Kidney capillary endothelial cell (primary cell): Measurements from ENCODE around the gene ABHD8.

ENCODE experiments used
- DNase-seq: peaks from one replicate; pipeline ENCODE4 v3.0.0-alpha.2; 2018; ENCODE audit warnings: low spot score

Gene ABHD8

GRCh38 chr19:17321655-17322489 is 18.6 kb upstream of the ABHD8 start:
- no peak for DNase-seq

DNA sequence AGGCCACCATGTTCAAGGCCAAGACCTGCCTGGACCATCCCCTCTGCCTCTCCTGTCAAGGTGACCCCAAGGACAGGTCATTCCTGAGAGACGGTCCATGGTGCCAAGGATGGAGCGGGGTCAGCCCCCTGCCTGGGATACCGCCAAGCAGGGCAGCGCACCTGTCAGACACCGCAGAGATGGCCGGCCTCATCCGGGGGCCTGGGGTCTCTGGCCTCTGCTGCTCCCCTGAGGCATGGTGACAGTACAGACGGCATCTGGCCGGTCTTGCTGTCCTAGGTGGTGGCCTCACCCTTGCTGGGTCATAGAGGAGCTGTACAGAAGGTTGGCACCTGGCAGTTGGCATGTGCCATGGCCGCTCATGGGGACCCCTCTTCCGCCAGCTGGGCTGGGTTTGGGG is 17.2 kb upstream of the ABHD8 start:
- no peak for DNase-seq

GRCh38 chr19:17319473-17320238 is 16.4 kb upstream of the ABHD8 start:
- no peak for DNase-seq

DNA sequence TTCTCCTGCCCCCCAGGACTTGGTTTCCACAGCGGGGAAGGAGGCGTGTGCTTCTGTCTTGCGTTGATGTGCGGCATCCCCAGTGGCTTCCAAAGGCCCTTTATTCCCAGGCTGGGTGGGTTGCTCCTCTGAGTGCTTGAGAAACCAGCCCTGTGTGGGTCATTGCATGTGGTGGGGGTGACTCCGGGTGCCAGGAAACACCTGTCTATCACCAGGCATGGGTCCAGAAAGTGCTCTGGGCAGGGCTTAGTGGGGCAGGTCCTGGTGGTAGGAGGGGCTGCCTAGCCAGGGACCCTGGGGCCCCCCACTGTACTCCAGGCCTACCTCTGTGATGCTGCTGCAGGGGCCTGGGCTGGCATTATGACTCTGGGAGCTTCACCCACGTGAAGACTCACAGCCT is 15.7 kb upstream of the ABHD8 start:
- no peak for DNase-seq

DNA sequence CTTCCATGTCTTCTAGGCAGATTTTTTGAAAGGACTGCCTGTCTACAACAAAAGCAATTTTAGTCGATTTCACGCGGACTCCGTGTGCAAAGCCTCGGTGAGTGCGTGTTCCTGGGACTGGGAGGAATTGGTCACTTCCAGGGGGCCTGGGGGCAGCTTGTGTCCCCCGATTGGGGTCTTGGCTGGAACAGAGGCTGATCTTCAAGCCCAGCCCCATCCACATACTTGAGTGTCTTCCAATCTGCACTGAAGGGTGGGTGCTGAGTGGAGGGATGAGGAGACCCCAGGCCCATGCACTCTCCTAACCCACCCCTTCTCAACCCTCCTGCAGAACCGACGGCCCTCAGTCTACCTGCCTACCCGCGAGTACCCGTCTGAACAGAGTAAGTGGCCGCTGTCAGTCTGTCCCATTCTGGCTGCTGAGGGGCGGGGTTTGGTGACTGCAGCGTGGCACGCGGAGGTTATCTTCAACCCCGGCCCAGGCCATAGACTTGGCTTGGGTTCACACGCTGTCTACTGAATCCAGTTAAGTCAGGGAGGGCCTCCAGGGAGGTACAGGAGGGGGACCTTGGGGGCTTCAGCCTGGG is 10.9 kb upstream of the ABHD8 start:
- no peak for DNase-seq

GRCh38 chr19:17312189-17313113 is 9.2 kb upstream of the ABHD8 start:
- no peak for DNase-seq

- DNase-seq = no peak
Observed at GRCh38 chr19:17311455-17312188, 8.4 kb upstream of the ABHD8 start.

DNA sequence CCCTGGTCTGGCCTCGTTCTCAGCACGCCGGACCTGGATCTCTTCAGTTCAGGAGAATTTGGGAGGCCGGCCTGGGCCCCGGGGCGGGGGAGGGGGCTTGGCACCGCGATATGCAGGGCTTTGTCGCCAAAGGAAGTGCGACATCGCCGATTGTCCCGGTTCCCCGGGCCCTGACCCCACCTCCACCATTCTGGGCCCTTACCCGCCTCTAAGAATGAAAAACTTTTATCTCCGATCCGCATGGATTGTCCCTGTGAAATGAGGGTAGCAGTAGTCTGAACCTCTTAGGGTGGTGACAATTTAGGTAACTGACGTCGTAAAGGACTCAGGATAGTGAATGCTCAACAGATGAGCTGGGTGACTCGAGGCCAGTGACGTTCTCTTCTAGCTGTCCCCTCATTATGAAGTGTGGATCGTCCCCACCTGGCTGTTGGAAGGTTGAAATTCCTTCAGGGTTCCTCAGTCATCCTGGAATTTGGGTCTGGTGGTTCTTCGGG is 6.8 kb upstream of the ABHD8 start:
- no peak for DNase-seq

DNA sequence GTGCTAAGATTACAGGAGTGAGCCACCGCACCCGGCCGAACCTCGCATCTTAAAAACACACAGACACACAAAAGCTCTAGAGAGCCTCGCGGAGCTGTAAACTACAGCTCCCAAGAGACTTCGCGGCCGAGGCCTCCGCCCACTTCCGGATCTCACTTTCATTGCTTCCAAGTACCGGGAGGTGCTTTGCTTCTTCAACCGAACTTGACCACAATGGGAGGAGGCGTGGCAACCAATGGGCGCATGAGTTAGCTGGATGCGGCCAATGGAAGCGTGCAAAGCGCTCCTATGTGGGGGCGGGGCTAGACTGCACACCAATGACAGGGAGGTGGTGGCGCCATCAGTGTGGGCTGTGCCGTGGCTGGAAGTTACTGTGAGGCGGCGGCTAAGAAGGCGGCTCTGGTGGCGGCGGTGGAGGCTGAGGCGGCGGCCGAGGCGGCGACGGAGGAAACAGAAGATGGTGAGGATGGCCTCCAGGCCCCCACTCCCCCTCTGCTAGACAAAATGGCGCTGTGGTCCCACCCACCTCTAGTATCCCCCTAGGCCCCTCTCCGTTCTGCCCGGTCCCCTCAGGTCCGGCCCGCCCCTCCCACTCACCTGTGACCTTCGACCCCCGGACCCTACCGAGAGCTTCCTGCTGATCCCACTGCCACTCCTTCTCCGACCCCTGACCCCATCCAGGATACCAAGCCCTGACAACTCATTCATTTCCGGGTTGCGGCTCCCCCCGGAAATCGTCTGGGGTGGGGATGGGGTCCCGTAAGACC is 6.2 kb upstream of the ABHD8 start, which contains the start of gene DDA1:
DDA1 (plus strand) TSS at position 366 of the 767 bp plus-strand sequence; CDS start at position 458, 92 bp downstream.
- peak; percentile 99 for DNase-seq

GRCh38 chr19:17307876-17308377 is 4.7 kb upstream of the ABHD8 start:
- DNase-seq = no peak

- DNase-seq = no peak
Observed at GRCh38 chr19:17306285-17306714, 3.1 kb upstream of the ABHD8 start.

GRCh38 chr19:17305517-17306284 is 2.5 kb upstream of the ABHD8 start, which contains the start of gene MRPL34:
MRPL34 (plus strand) TSS chr19:17305872; CDS start chr19:17305893, 21 bp downstream.
- peak; percentile 95 for DNase-seq

DNA sequence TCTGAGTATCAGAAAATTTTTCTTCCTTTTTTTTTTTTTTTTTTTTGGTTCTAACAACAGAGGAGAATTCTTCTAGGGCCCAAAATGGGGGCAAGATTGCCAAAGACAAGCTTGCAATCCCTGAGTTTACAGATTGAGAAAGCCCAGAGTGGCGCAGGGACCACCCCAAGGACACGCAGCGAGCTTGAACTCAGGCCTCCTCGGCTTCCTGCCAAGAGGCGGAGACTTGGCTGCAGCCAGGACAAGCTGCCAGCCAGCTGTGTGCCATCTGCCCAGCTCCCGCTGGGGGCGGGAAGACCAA is 1.9 kb upstream of the ABHD8 start:
- no peak for DNase-seq

GRCh38 chr19:17304386-17305215 is 1.4 kb upstream of the ABHD8 start:
- DNase-seq = no peak

DNA sequence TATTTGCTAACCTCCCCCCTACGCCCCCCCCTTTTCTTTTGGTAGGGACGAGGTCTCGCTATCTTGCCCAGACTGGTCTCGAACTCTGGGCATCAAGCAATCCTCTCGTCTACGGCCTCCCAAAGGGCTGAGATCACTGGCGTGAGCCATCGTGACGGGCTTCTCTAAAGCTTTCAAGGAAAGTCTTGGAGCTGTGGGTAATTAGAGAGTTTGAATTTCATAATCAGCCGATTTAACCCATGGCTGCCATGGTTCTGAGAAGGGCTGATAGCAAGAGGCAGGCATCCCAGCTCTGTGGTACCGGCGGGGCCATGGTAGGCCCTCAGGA is 679 bp upstream of the ABHD8 start:
- no peak for DNase-seq

DNA sequence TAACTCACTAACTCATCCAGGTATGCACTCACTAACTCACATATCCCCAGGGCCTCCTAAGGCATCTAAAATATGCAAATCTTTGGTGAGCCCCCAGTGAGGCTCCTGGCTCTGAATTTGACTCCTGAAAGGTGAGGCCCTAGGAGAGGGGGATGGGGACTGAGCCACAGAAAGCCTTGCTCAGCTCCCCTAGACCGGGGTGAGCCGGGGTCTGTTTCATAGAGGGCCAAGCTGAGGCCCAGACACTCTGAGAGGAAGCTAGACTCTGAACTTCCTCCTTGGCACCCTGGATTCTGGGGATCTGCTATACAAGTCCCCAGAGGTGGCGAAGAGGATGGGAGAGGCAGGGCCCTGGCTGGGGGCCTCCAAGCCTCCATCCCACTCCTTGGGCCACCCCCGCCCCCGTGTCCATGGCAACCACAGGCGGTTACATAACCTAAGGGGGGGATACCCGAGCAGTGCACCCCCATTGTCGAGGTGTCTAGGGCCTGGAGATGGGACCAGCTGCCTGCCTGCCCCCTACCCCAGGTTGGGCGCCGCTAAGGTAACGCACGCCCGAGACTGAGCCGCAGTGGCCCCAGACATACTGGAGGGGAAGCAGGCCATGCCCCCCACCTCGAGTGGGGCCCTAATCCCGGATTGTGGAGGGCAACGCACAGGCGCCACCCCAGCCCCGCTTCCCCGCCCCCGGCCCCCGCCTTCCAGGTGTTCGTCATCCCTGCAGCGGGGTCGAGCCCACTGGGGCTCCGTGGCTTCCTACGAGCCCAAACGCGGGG is 646 bp downstream of the ABHD8 start:
- DNase-seq = no peak

- DNase-seq = no peak
Observed at GRCh38 chr19:17300992-17301619, 2.1 kb downstream of the ABHD8 start.
